DMS 273 (cell line): ENCODE data around the gene HPD.
"Not testable (repeated sequence)": the region's sequence is repeated elsewhere in the genome, so short reads cannot be mapped to it uniquely, and the experiment has no call there.

Experiments used
- DNase-seq: peaks from one replicate; lab custom pipeline; 2025; ENCODE audit not compliant: unreplicated experiment; lab: John Stamatoyannopoulos, UW

Gene HPD

GRCh38 chr12:121858662-121859572 is at the start of gene HPD:
TSS of gene HPD (minus strand) at chr12:121858859. CDS start at chr12:121858823, 36 bp downstream.
- DNase-seq: no peak

- no peak for DNase-seq
These were observed 47.1 kb upstream of the HPD start for GRCh38 chr12:121905746-121906145.

- DNase-seq: no peak
These were observed 44.5 kb upstream of the HPD start for GRCh38 chr12:121903202-121903601.

- DNase-seq: no peak
These were observed 40.9 kb upstream of the HPD start for GRCh38 chr12:121899590-121899989.

GRCh38 chr12:121898287-121898686 is 39.6 kb upstream of the HPD start:
- no peak for DNase-seq

GRCh38 chr12:121894633-121895032 is 36.0 kb upstream of the HPD start:
- peak; percentile 33 for DNase-seq

- DNase-seq: no peak
These were observed 35.4 kb upstream of the HPD start for GRCh38 chr12:121893961-121894460.

- DNase-seq: no peak
These were observed 34.3 kb upstream of the HPD start for GRCh38 chr12:121892673-121893561.

GRCh38 chr12:121889661-121890060 is 31.0 kb upstream of the HPD start:
- DNase-seq: not testable (repeated sequence)

- DNase-seq: no peak
These were observed 30.6 kb upstream of the HPD start for GRCh38 chr12:121889274-121889624.

GRCh38 chr12:121888478-121889273 is 30.0 kb upstream of the HPD start, which contains the start of gene PSMD9:
TSS of gene PSMD9 (plus strand) at chr12:121888790. CDS start at chr12:121888857, 67 bp downstream.
- DNase-seq: peak; percentile 97

GRCh38 chr12:121888083-121888477 is 29.4 kb upstream of the HPD start:
- no peak for DNase-seq

- not testable (repeated sequence) for DNase-seq
These were observed 26.5 kb upstream of the HPD start for GRCh38 chr12:121885129-121885528.

- peak; percentile 17 for DNase-seq
These were observed 24.6 kb upstream of the HPD start for GRCh38 chr12:121883315-121883660.

- not testable (repeated sequence) for DNase-seq
These were observed 17.4 kb upstream of the HPD start for GRCh38 chr12:121876080-121876447.

GRCh38 chr12:121875582-121875981 is 16.9 kb upstream of the HPD start:
- no peak for DNase-seq

- no peak for DNase-seq
These were observed 15.4 kb upstream of the HPD start for GRCh38 chr12:121874071-121874470.

GRCh38 chr12:121873216-121873569 is 14.5 kb upstream of the HPD start:
- no peak for DNase-seq

GRCh38 chr12:121872546-121873215 is 14.0 kb upstream of the HPD start:
- peak; percentile 86 for DNase-seq

- DNase-seq: no peak
These were observed 12.8 kb upstream of the HPD start for GRCh38 chr12:121871467-121871866.
